SJSA1 (cell line): ENCODE results near the gene UMPS. TPM values are rescaled to one million over a fixed set of nuclear protein-coding genes. Genes with fewer than 3 reads are reported as not detected.
"Not testable (repeated sequence)": the region's sequence is repeated elsewhere in the genome, so short reads cannot be mapped to it uniquely, and the experiment has no call there.

Experiments
- DNase-seq, 2 experiments: peaks; one replicate each; pipeline ENCODE4 v3.0.0-alpha.2; 2015 to 2020; ENCODE audit warnings: low spot score in 2 of 2, low read depth in 1 of 2
- H3K27ac ChIP-seq: fragments of 250-450 bp; sonication (Bioruptor Pico); 2 replicates; pipeline ENCODE4 v1.5.1; 2020; ENCODE audit warnings: mild to moderate bottlenecking, moderate library complexity
- H3K27me3 ChIP-seq: fragments of 250-450 bp; sonication (Bioruptor Pico); replicated peaks from 2 replicates; pipeline ENCODE4 v1.5.1; 2020; ENCODE audit warnings: mild to moderate bottlenecking, moderate library complexity
- H3K36me3 ChIP-seq: fragments of 250-450 bp; sonication (Bioruptor Pico); 2 replicates; pipeline ENCODE4 v1.5.1; 2020; ENCODE audit warnings: mild to moderate bottlenecking
- H3K4me1 ChIP-seq: fragments of 250-450 bp; sonication (Bioruptor Pico); replicated peaks from 2 replicates; pipeline ENCODE4 v1.6.1; 2021; ENCODE audit warnings: mild to moderate bottlenecking
- H3K4me3 ChIP-seq: fragments of 250-450 bp; sonication (Bioruptor Pico); 2 replicates; pipeline ENCODE4 v1.5.1; 2020; ENCODE audit warnings: mild to moderate bottlenecking
- H3K9me3 ChIP-seq: fragments of 250-450 bp; sonication (Bioruptor Pico); replicated peaks from 2 replicates; pipeline ENCODE4 v1.5.1; 2020; ENCODE audit warnings: mild to moderate bottlenecking
- total RNA-seq: library from RNA; depleted of rRNA; stranded (reverse); fragments of >200 nt; shearing (Covaris generic); gene quantifications from 2 replicates; pipeline ENCODE4 v1.2.3, GENCODE V29; 2014

Gene UMPS
- total RNA-seq, 1 experiment from 2014 or later = 31.8 TPM

- Histone ChIP-seq H3K9me3 (no peaks in the 10 kb centered on the region), H3K36me3 (peaks cover 82% of the 10 kb centered on the region), H3K4me1 (no peaks in the 10 kb centered on the region), H3K27ac (no peak overlapping the region), H3K27me3 (no peaks in the 10 kb centered on the region), H3K4me3 (no peak overlapping the region)
- DNase-seq = no peak
These were observed 10.8 kb downstream of the UMPS start for GRCh38 chr3:124741027-124741426.

GRCh38 chr3:124745756-124746155, 15.5 kb downstream of the UMPS start:
- DNase-seq = no peak
- H3K36me3 ChIP-seq = peaks cover 47% of the 10 kb centered on the region

DNA sequence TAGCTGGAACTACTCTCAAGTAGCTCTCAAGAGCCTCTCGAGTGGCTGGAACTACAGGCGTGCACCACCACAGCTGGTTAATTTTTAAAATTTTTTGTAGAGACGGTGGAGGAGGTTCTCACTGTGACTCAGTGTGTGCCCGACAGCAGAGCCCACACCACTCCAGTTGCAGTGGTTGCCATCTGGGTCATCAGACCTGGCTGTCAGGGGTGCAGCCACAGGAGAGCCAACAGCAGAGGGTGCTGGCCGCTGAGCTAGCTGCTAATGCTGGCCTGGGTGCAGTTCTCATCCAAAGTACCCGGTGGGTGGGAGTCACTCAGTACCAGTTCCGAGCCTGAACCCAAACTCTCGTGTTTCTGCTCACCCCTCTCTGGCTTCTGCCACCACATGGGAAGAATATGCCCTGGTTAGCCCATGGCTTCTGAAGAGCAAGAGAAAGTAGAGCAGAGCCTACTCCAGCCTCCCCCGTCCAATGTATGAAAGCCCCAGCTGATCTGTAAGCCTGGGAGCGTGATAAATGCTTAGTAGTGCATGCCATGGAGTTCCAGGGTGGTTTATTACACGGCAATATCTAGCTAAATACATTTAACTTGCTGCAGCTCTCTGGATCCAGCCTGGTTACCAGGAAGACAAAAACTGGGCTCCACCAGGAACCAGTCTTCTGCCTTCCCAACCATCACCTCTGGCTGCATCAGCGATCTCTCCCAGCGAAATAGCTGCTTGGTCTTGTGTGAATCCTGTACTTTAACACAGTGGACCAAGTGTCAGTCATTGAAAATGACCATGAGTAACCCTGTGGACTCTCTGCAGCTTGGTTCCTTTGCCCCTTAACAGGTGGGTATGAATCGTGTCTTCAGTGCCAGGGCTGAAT, 17.1 kb downstream of the UMPS start:
- DNase-seq = no peak
- Histone ChIP-seq H3K27ac (no peak overlapping the region), H3K4me1 (no peaks in the 10 kb centered on the region), H3K36me3 (peaks cover 36% of the 10 kb centered on the region), H3K27me3 (no peaks in the 10 kb centered on the region), H3K4me3 (no peak overlapping the region), H3K9me3 (no peaks in the 10 kb centered on the region)

More at GRCh38 chr3:124745756-124746155, 15.5 kb downstream of the UMPS start:
- no peaks in the 10 kb centered on the region for H3K4me1 ChIP-seq
- no peak overlapping the region for H3K4me3 ChIP-seq
- H3K9me3 ChIP-seq = no peaks in the 10 kb centered on the region
- H3K27ac ChIP-seq = no peak overlapping the region
- H3K27me3 ChIP-seq = no peaks in the 10 kb centered on the region

- Histone ChIP-seq H3K27ac (no peak overlapping the region), H3K36me3 (peaks cover 27% of the 10 kb centered on the region), H3K9me3 (no peaks in the 10 kb centered on the region), H3K4me1 (no peaks in the 10 kb centered on the region), H3K27me3 (no peaks in the 10 kb centered on the region), H3K4me3 (no peak overlapping the region)
- no peak for DNase-seq
These were observed 18.4 kb downstream of the UMPS start for GRCh38 chr3:124748560-124749198.

DNA sequence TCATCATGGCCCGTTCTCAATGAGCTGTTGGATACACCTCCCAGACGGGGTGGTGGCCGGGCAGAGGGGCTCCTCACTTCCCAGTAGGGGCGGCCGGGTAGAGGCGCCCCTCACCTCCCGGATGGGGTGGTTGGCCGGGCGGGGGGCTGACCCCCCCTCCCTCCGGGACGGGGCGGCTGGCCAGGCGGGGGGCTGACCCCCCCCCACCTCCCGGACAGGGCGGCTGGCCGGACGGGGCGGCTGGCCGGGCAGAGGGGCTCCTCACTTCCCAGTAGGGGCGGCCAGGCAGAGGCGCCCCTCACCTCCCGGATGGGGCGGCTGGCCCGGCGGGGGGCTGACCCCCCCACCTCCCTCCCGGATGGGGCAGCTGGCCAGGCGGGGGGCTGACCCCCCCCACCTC, 19.6 kb downstream of the UMPS start:
- not testable (repeated sequence) for H3K4me1 ChIP-seq, H3K27me3 ChIP-seq, H3K9me3 ChIP-seq, DNase-seq, H3K27ac ChIP-seq, H3K4me3 ChIP-seq
- H3K36me3 ChIP-seq = peaks cover 15% of the 10 kb centered on the region

- H3K27me3 ChIP-seq = no peaks in the 10 kb centered on the region
- H3K4me3 ChIP-seq = no peak overlapping the region
- no peak for DNase-seq
- H3K36me3 ChIP-seq = peaks cover 4% of the 10 kb centered on the region
- no peak overlapping the region for H3K27ac ChIP-seq
- H3K9me3 ChIP-seq = no peaks in the 10 kb centered on the region
- H3K4me1 ChIP-seq = no peaks in the 10 kb centered on the region
These were observed 21.2 kb downstream of the UMPS start for GRCh38 chr3:124751501-124751900.

GRCh38 chr3:124752051-124752450, 21.8 kb downstream of the UMPS start:
- Histone ChIP-seq H3K4me3 (no peak overlapping the region), H3K36me3 (peaks cover 1% of the 10 kb centered on the region)

DNA sequence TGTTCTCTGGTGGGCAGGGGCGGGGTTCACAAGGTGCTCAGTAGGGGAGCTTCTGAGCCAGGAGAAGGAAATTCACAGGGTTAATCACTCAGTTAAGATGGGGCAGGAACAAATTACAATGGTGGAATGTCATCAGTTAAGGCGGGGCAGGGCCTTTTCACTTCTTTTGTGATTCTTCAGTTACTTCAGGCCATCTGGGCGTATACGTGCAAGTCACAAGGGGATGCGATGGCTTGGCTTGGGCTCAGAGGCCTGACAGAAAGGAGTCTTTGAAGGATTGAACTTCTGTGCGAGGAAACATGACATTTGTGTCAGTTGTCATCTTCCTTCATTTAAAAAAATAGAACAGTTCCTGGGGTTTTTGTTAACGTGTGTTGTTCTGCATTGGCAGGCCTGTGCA, 27.7 kb downstream of the UMPS start:
- H3K27ac ChIP-seq, H3K36me3 ChIP-seq, H3K9me3 ChIP-seq, H3K4me3 ChIP-seq, DNase-seq, H3K27me3 ChIP-seq: not testable (repeated sequence)
- H3K4me1 ChIP-seq = peaks cover 13% of the 10 kb centered on the region

More at GRCh38 chr3:124752051-124752450, 21.8 kb downstream of the UMPS start:
- H3K9me3 ChIP-seq = no peaks in the 10 kb centered on the region
- no peak overlapping the region for H3K27ac ChIP-seq
- H3K27me3 ChIP-seq = no peaks in the 10 kb centered on the region
- H3K4me1 ChIP-seq = no peaks in the 10 kb centered on the region
- no peak for DNase-seq

DNA sequence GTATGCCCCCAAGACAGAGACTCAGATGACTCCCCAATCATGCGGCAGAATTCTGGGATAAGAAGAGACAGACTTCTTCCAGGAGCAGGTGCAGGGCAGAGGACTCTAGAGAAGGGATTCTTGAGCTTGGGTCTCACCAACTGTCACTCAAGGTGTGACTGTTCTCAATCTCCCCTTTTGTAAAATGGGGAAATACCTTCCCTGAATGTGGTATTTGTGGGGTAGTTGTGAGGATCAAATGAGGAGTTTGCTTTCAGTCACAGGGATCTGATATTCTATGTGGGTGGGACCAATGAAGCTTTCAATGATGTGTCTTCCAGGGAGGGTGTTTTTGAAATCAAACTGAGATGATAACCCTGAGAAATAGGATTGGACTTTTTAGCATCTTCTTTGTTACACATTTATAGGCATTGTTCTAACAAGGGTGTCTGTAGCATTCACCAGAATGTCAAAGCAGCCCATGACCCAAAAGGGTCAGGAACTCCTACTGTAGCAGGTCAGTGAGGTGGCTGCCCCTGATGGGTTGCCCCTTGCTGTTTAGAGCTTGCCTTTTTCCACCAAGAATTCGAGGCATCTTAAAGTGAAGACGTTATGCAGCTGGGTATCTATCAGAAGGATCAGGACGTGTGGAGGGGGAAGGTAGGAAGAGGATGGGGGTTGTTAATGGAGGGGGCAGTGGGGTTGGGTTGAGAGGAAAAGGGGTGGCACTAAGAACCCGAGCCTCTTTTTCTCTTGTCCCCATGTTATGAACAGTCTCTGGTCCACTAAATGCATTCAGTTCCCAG, 28.8 kb downstream of the UMPS start:
- Histone ChIP-seq H3K4me1 (peaks cover 13% of the 10 kb centered on the region), H3K27me3 (no peaks in the 10 kb centered on the region), H3K36me3 (peaks cover 2% of the 10 kb centered on the region; the same call in 1 of the 2 replicates), H3K27ac (no peak overlapping the region), H3K9me3 (no peaks in the 10 kb centered on the region), H3K4me3 (no peak overlapping the region)
- DNase-seq = no peak

DNA sequence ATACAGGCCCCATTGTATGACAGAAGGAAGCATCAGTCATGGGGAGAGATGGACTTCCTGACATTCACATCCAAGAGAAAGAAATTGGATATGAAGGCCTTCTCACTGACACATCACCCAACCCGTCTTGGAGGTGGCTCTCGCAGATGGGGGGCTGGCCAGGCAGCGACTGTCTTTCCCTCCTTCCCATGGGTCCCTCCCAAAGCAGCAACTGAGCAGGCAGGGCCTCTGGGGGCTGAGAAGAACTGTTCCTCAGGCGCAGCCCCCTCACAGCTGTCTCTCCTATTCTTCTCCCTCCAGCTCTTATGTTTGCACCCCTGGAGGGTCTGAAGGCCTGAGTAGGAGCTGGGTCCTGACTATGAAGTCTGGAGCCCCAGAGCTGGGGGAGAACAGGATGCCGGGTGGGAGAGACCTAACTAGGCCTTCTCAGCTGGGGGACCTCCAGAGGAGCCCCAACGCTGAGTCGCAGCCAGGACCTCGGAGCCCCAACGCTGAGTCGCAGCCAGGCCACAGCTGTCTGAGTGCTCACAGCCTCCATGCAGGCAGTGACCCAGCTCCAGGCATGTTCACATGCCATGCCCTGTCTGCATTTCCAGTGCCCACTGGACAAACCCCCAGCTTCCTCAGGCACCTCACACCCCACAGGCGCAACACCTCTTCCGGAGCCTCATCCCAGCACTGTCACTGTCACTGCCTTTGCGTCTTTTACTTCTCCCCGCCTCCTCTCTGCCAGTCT, 29.6 kb downstream of the UMPS start:
- no peaks in the 10 kb centered on the region for H3K27me3 ChIP-seq
- peaks cover 6% of the 10 kb centered on the region; the same call in 1 of the 2 replicates for H3K36me3 ChIP-seq
- DNase-seq = no peak
- no peaks in the 10 kb centered on the region for H3K9me3 ChIP-seq
- no peak overlapping the region for H3K27ac ChIP-seq
- peaks cover 13% of the 10 kb centered on the region for H3K4me1 ChIP-seq
- no peak overlapping the region for H3K4me3 ChIP-seq

DNA sequence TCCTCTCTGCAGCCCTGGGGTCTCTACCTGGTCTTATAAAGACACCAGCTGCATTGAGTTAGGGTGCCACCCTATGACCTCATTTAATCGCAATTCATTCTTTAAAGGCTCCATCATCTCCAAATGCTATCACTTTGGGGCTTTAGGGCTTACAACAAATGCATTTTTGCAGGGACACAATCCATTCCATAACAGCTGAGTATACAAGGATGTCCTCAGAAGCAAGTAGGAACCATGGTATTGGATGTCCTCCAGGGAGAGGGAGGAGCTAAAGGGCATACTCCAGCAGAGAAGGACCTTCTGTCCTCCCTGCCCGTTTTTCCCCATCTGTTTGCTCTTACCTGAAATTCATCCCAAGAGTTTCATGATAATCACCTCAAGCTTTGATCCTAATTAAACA, 30.3 kb downstream of the UMPS start:
- no peak for DNase-seq
- H3K27me3 ChIP-seq = no peaks in the 10 kb centered on the region
- H3K4me3 ChIP-seq = no peak overlapping the region
- no peaks in the 10 kb centered on the region for H3K9me3 ChIP-seq
- H3K4me1 ChIP-seq = peaks cover 13% of the 10 kb centered on the region
- peaks cover 12% of the 10 kb centered on the region; the same call in 1 of the 2 replicates for H3K36me3 ChIP-seq
- H3K27ac ChIP-seq = no peak overlapping the region

DNA sequence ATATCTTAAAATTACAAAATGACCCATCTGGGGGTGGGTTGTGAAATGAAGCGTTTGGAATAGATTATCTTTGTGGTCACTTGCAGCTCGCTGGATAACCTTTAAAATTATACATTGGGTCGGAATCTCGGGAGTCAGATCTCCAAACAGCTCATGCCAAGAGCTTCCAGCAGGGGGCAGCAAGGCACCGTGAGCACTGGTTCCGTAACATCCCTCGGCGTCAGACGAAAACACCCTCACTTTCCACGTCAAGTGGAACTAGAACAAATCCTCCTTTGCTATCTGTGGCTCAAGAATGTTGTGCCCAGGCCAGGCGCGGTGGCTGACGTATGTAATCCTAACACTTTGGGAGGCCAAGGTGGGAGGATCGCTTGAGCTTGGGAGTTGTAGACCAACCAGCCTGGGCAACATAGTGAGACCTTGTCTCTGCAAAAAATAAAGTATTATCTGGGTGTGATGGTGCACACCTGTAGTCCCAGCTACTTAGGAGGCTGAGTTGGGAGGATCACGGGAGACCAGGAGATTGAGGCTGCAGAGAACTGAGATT, 31.1 kb downstream of the UMPS start:
- DNase-seq = peak; percentile 54 to 72
- no peak overlapping the region for H3K4me3 ChIP-seq
- H3K4me1 ChIP-seq = peaks cover 13% of the 10 kb centered on the region
- no peak overlapping the region for H3K27ac ChIP-seq
- no peaks in the 10 kb centered on the region for H3K9me3 ChIP-seq
- no peaks in the 10 kb centered on the region for H3K27me3 ChIP-seq
- H3K36me3 ChIP-seq = peaks cover 13% of the 10 kb centered on the region; the same call in 1 of the 2 replicates
